ENCODE data around the gene TCFL5. TPM values are rescaled to one million over a fixed set of nuclear protein-coding genes. Genes with fewer than 3 reads are reported as not detected.
A peak's percentile ranks its signal among the peaks of the same experiment; 100 is the strongest.

The TCFL5 gene
- total and polyA plus RNA-seq, 10 of the 15 experiments (the other 5 are each of a cell fraction or from before 2014, with no cell fraction given), result 0.48 to 8.1 (median 3.8) TPM

- no TSS peak for BruUV-seq (replicated peaks)
- peak; percentile 75 for FAIRE-seq
Observed at GRCh38 chr20:62808211-62808865, 53.3 kb downstream of the TCFL5 start.

More at GRCh38 chr20:62808211-62808865, 53.3 kb downstream of the TCFL5 start:
- no peak overlapping the region for H3K9ac ChIP-seq (ENCODE audit: control insufficient read depth, insufficient read depth, low read length)
- in situ Hi-C loops (cut with MboI) (no loop called here), intact Hi-C loops (cut with micrococcal nuclease; ENCODE audit: unreplicated experiment) (loop anchor here (1.0 to 5.0 kb wide), 3 partner anchors 140 to 306 kb away; no protein-coding TSS in a partner anchor)
- no peak overlapping the region for H3K27ac ChIP-seq (ENCODE audit: control insufficient read depth, insufficient read depth)
- 19% methylated on average over 21 of the region's 21 CpGs for WGBS (ENCODE audit: insufficient coverage, insufficient replicate concordance, low lambda C conversion rate, missing lambda C conversion rate)
- ATAC-seq (peak; percentile 77), DNase-seq (ENCODE audit: low read depth, low spot score) (no peak)
- H3K4me2 ChIP-seq (ENCODE audit: control insufficient read depth, insufficient read depth), result peak overlapping the region; percentile 44
- peaks cover 25% of the 10 kb centered on the region for H3K79me2 ChIP-seq (ENCODE audit: control insufficient read depth, insufficient read depth, low read length)
- no peaks in the 10 kb centered on the region for H4K20me1 ChIP-seq (ENCODE audit: control insufficient read depth, insufficient read depth)
- ChIA-PET RAD21 (ENCODE audit: unreplicated experiment) (interaction anchor here (0.7 to 1.6 kb wide), 5 partner anchors 12 to 123 kb away, joined by 3 to 6 read pairs (median 5); partner anchors contain the start of gene MRGBP), POLR2A (interaction anchor here (0.6 to 1.6 kb wide), 4 partner anchors 14 to 641 kb away, joined by 3 to 6 read pairs (median 4); no protein-coding TSS in a partner anchor), SMC1A (ENCODE audit: uncharacterized antibody, unreplicated experiment) (interaction anchor here (0.7 to 1.4 kb wide), 7 partner anchors 11 to 532 kb away, joined by 3 to 4 read pairs (median 3); no protein-coding TSS in a partner anchor), CTCF (interaction anchor here (0.5 to 4.4 kb wide), 22 partner anchors 13 to 398 kb away, joined by 3 to 43 read pairs (median 4); partner anchors contain the start of gene MRGBP)
- peaks cover 18% of the 10 kb centered on the region for H3K4me1 ChIP-seq (ENCODE audit: control insufficient read depth, insufficient read depth, low read length)
- peak; percentile 85 to 91 (median 85) for TF ChIP-seq CTCF (IDR thresholded peaks at IDR 0.05 in 2 of 3, conservative IDR thresholded peaks at IDR 0.05 in 1 of 3; ENCODE audit: control insufficient read depth in 2 of 3, extremely low read depth in 1 of 3, insufficient read depth in 1 of 3, low read depth in 3 of 3, low read length in 3 of 3)
- TF ChIP-seq USF1 (IDR thresholded peaks at IDR 0.05; ENCODE audit: borderline replicate concordance, extremely low read length, insufficient read depth, low read depth, low read length), result no peak
- TF ChIP-seq SMC3 (IDR thresholded peaks at IDR 0.05; ENCODE audit: borderline replicate concordance, low read length), result peak; percentile 53; the same call in 1 of the 2 replicates
- TF ChIP-seq YY1 (IDR thresholded peaks at IDR 0.05; ENCODE audit: low read depth, low read length), result peak; percentile 49; the same call in 1 of the 2 replicates
- TF ChIP-seq RAD21 (IDR thresholded peaks at IDR 0.05; ENCODE audit: insufficient read depth, low read depth, low read length), result peak; percentile 74
- no peak for TF ChIP-seq ATF3 (IDR thresholded peaks at IDR 0.05; ENCODE audit: borderline replicate concordance, extremely low read depth, low read depth, low read length)
- peak; percentile 43; the same call in 1 of the 2 replicates for TF ChIP-seq IKZF1 (conservative IDR thresholded peaks at IDR 0.05)
- H3K4me3 ChIP-seq, result no peak overlapping the region
- no peak overlapping the region for H2AFZ ChIP-seq (ENCODE audit: control insufficient read depth, low read depth, low read length)
- H3K9me3 ChIP-seq (replicated peaks; ENCODE audit: control insufficient read depth, insufficient read depth, low read length), result no peaks in the 10 kb centered on the region
- peaks cover 12 to 35% of the 10 kb centered on the region in 2 experiments; a peak in 3 of 4 replicates for H3K36me3 ChIP-seq (ENCODE audit: control insufficient read depth in 2 of 2, insufficient read depth in 2 of 2, low read length in 1 of 2)
- no peaks in the 10 kb centered on the region for H3K27me3 ChIP-seq (replicated peaks in 1 of 2; ENCODE audit: control insufficient read depth in 2 of 2, insufficient read depth in 2 of 2, low read length in 1 of 2)
